GM19025 (cell line): Measurements from ENCODE around the gene MAP1LC3A.

ENCODE experiments used
- ATAC-seq: cut with Tn5 transposase; IDR thresholded peaks from one replicate; pipeline ENCODE4 v1.9.1; 2021; ENCODE audit warnings: mild to moderate bottlenecking, low read depth, moderate library complexity; ENCODE audit not compliant: unreplicated experiment

The MAP1LC3A gene

DNA sequence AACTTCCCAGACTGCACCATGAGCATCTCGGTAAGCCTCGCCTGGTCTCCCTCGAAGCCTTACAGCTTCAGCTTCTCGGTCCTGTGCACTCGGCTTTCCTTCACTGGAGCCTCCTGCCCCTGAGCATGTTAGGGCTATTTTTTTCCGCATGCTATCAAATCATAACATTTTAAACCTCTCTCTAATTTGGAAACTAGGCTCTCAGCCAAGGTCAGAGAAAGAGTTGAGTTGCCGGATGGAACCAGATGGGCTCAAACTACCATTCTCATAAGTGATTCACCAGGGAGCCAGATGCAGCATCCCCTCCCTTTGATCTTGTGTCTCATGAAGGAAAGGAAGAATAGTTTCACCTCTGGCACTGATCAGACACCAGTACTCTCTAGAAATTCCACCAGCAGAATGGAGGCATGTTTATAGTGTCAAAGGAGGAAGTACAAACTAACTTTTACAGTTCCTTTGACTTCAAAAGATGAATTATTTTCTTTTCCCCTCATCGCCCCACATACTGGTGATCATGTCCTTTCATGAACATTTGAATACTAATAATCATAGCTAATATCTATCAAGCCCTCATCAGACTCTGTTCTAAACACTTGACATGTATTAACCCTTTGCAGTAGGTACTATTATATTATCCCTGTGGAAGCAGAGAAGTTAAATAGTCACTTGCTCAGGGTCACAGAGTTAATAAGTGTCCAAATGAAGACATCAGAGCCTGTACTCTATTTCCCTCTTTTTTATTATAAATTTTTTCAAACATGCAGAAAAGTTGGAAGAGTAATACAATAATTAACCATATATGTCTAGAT is 46.7 kb downstream of the MAP1LC3A start:
- no peak for ATAC-seq

DNA sequence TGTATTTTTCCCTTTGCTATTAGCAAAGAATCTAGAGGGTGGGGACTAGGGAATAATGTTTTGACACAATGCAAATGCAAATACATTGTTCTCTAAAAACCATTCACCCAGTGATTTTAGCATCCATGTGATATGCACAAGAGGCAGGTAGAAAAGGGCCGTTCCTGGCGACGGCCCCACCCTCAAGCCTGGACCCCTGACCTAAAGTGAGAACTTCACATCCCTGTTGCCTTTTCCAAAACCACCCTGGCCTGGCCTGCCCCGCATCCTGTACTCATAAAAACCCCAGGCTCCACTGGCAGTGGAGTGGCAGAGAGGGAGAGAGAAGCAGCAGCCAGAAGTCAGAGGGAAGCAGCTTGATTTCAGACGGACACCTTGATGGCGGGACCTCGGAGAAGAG is 48.5 kb downstream of the MAP1LC3A start:
- ATAC-seq, result no peak
